Stomach (tissue), 4 donors: ENCODE measurements around the gene WDR7.

ENCODE experiments used
- EP300 ChIP-seq: sonication (generic); formaldehyde crosslinking; IDR thresholded peaks from one replicate; pipeline ENCODE4 v1.6.1; 2017; ENCODE audit warnings: antibody characterized with exemption
- POLR2A ChIP-seq, 4 donors: fragments of 450-650 bp; IDR thresholded peaks; one replicate each; pipeline ENCODE4 v1.6.1; 2016; ENCODE audit warnings: antibody characterized with exemption in 4 of 4, control low read depth in 2 of 4, mild to moderate bottlenecking in 1 of 4, moderate library complexity in 1 of 4
- POLR2AphosphoS5 ChIP-seq, 3 donors: sonication (generic); formaldehyde crosslinking; IDR thresholded peaks; one replicate each; pipeline ENCODE4 v1.6.1; 2016; ENCODE audit warnings: antibody characterized with exemption in 3 of 3
- TF ChIP-seq, protein P1 (sequence below), 7 experiments: fragments of 450-650 bp in 4 of 7; fragments of 200-600 bp in 3 of 7; sonication (generic) in 3 of 7; IDR thresholded peaks; one replicate each; pipeline ENCODE4 v1.5.1; 2016 to 2019; ENCODE audit warnings: antibody characterized with exemption in 7 of 7, control low read depth in 2 of 7, mild to moderate bottlenecking in 1 of 7

DNA sequence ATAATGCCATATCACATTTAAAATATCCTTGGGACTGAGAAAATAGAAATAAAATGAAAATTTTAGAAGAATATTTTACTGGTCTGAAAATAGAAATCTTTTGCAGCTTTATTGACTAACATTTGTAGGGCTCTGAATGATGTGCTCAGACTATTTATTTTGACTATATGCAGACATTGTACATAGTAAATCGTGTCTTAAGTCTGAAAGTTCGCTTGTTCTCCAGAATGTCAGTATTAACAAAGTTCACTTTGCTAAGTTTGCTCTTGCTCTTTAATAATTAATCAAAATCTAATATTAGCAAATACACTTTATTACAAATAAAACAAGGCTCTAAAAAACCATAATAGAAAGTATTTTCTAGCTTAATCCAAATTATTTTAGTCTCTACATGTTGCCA is 219.8 kb downstream of the WDR7 start:
- TF ChIP-seq, protein P1, sequence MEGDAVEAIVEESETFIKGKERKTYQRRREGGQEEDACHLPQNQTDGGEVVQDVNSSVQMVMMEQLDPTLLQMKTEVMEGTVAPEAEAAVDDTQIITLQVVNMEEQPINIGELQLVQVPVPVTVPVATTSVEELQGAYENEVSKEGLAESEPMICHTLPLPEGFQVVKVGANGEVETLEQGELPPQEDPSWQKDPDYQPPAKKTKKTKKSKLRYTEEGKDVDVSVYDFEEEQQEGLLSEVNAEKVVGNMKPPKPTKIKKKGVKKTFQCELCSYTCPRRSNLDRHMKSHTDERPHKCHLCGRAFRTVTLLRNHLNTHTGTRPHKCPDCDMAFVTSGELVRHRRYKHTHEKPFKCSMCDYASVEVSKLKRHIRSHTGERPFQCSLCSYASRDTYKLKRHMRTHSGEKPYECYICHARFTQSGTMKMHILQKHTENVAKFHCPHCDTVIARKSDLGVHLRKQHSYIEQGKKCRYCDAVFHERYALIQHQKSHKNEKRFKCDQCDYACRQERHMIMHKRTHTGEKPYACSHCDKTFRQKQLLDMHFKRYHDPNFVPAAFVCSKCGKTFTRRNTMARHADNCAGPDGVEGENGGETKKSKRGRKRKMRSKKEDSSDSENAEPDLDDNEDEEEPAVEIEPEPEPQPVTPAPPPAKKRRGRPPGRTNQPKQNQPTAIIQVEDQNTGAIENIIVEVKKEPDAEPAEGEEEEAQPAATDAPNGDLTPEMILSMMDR (IDR thresholded peaks at IDR 0.05), result no peak
- no peak for TF ChIP-seq EP300
- no peak for TF ChIP-seq POLR2A (IDR thresholded peaks at IDR 0.05)
- no peak for TF ChIP-seq POLR2AphosphoS5 (IDR thresholded peaks at IDR 0.05)
